Body of pancreas (tissue), 4 donors: ENCODE results near the gene C11orf68.

Experiments used
- POLR2A ChIP-seq, 3 donors: fragments of 450-650 bp; IDR thresholded peaks; one replicate each; pipeline ENCODE4 v1.6.1; 2016; ENCODE audit warnings: antibody characterized with exemption in 3 of 3, mild to moderate bottlenecking in 2 of 3
- TF ChIP-seq, protein P1 (sequence below), 7 experiments: fragments of 450-650 bp in 4 of 7; fragments of 200-600 bp in 3 of 7; sonication (generic) in 3 of 7; IDR thresholded peaks; one replicate each; pipeline ENCODE4 v1.5.1; 2016 to 2019; ENCODE audit warnings: antibody characterized with exemption in 7 of 7

- TF ChIP-seq, protein P1, sequence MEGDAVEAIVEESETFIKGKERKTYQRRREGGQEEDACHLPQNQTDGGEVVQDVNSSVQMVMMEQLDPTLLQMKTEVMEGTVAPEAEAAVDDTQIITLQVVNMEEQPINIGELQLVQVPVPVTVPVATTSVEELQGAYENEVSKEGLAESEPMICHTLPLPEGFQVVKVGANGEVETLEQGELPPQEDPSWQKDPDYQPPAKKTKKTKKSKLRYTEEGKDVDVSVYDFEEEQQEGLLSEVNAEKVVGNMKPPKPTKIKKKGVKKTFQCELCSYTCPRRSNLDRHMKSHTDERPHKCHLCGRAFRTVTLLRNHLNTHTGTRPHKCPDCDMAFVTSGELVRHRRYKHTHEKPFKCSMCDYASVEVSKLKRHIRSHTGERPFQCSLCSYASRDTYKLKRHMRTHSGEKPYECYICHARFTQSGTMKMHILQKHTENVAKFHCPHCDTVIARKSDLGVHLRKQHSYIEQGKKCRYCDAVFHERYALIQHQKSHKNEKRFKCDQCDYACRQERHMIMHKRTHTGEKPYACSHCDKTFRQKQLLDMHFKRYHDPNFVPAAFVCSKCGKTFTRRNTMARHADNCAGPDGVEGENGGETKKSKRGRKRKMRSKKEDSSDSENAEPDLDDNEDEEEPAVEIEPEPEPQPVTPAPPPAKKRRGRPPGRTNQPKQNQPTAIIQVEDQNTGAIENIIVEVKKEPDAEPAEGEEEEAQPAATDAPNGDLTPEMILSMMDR (IDR thresholded peaks at IDR 0.05): no peak
- TF ChIP-seq POLR2A (IDR thresholded peaks at IDR 0.05): no peak
Observed at GRCh38 chr11:65900899-65901180, 18.0 kb downstream of the C11orf68 start.
